DOHH2 (cell line): ENCODE results near the gene ATP7A.

Experiments used
- H3F3A ChIP-seq: fragments of 200-600 bp; sonication (generic), shearing (Covaris generic); 2 replicates; pipeline ENCODE4 v1.6.0; 2016; ENCODE audit warnings: antibody characterized with exemption, mild to moderate bottlenecking; ENCODE audit not compliant: control insufficient read depth, insufficient read depth
- H3K27ac ChIP-seq: fragments of 200-600 bp; sonication (generic); 2 replicates; pipeline ENCODE4 v1.5.1; 2014; ENCODE audit warnings: low read depth, mild to moderate bottlenecking, low read length, moderate library complexity
- H3K27me3 ChIP-seq: fragments of 200-600 bp; sonication (generic); 2 replicates; pipeline ENCODE4 v1.6.1; 2014; ENCODE audit warnings: mild to moderate bottlenecking, low read length, mixed read lengths; ENCODE audit not compliant: control insufficient read depth
- H3K36me3 ChIP-seq: fragments of 200-600 bp; sonication (generic); 2 replicates; pipeline ENCODE4 v1.6.1; 2014; ENCODE audit warnings: mild to moderate bottlenecking, low read length, moderate library complexity, mixed read lengths; ENCODE audit not compliant: control insufficient read depth
- H3K4me1 ChIP-seq: fragments of 200-600 bp; sonication (generic); 2 replicates; pipeline ENCODE4 v1.6.1; 2014; ENCODE audit warnings: mild to moderate bottlenecking, low read length, mixed read lengths; ENCODE audit not compliant: control insufficient read depth
- H3K4me2 ChIP-seq: fragments of 200-600 bp; sonication (generic); 2 replicates; pipeline ENCODE4 v1.6.0; 2014; ENCODE audit warnings: mild to moderate bottlenecking, low read length, moderate library complexity
- H3K4me3 ChIP-seq: fragments of 200-600 bp; sonication (generic); 2 replicates; pipeline ENCODE4 v1.5.1; 2014; ENCODE audit warnings: mild to moderate bottlenecking, low read length, mixed read lengths
- H3K79me2 ChIP-seq: fragments of 200-600 bp; sonication (generic); 2 replicates; pipeline ENCODE4 v1.6.1; 2014; ENCODE audit warnings: mild to moderate bottlenecking, low read length, mixed read lengths; ENCODE audit not compliant: control insufficient read depth
- H3K9me2 ChIP-seq: fragments of 200-600 bp; sonication (generic); replicated peaks from 2 replicates; pipeline ENCODE4 v1.6.1; 2014; ENCODE audit warnings: mild to moderate bottlenecking, low read length, mixed read lengths; ENCODE audit not compliant: control insufficient read depth
- H3K9me3 ChIP-seq: fragments of 200-600 bp; sonication (generic); 2 replicates; pipeline ENCODE4 v1.6.1; 2014; ENCODE audit warnings: antibody characterized with exemption, low read length, mixed read lengths; ENCODE audit not compliant: control insufficient read depth, insufficient read depth
- H4K20me1 ChIP-seq: fragments of 200-600 bp; sonication (generic); 2 replicates; pipeline ENCODE4 v1.6.0; 2014; ENCODE audit warnings: low read depth, mild to moderate bottlenecking, antibody characterized with exemption, low read length, moderate library complexity; ENCODE audit not compliant: control insufficient read depth, insufficient read depth
- CTCF ChIP-seq: fragments of 200-600 bp; sonication (generic); IDR thresholded peaks from one replicate; pipeline ENCODE4 v1.5.1; 2014; ENCODE audit warnings: antibody characterized with exemption, mild to moderate bottlenecking, low read depth, low read length; ENCODE audit not compliant: poor library complexity, severe bottlenecking
- EZH2phosphoT487 ChIP-seq: fragments of 200-600 bp; sonication (generic); IDR thresholded peaks from 2 replicates; pipeline ENCODE4 v1.6.1; 2017; ENCODE audit warnings: borderline replicate concordance, mild to moderate bottlenecking, antibody characterized with exemption, low read length, moderate library complexity, mixed read lengths

The ATP7A gene

DNA sequence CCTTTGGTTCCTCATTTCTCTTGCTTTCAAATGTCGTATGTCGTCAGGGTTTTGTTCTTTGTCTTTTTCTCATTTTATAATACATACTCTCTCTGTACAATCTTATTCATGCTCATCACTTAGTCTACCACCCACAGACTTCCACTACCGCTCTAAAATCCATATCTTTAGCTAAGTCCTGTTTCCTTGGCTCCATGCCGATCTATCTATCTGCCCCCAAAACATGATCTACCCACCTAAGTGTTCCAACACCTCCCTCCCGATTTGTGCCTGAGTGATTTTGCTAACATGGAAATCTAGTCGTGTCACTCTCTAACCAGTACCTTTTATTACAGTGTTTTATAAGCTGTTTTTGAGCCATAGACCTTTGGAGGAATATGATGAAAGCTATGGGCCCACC is 124.6 kb downstream of the ATP7A start:
- Histone ChIP-seq H3F3A (no peaks in the 10 kb centered on the region), H3K4me2 (no peak overlapping the region), H3K79me2 (no peaks in the 10 kb centered on the region), H3K4me3 (no peak overlapping the region), H3K36me3 (no peaks in the 10 kb centered on the region), H3K27ac (no peak overlapping the region), H3K4me1 (no peaks in the 10 kb centered on the region), H3K9me3 (no peaks in the 10 kb centered on the region), H4K20me1 (no peaks in the 10 kb centered on the region), H3K27me3 (no peaks in the 10 kb centered on the region), H3K9me2 (no peaks in the 10 kb centered on the region)
- TF ChIP-seq CTCF: no peak
- TF ChIP-seq EZH2phosphoT487: no peak

DNA sequence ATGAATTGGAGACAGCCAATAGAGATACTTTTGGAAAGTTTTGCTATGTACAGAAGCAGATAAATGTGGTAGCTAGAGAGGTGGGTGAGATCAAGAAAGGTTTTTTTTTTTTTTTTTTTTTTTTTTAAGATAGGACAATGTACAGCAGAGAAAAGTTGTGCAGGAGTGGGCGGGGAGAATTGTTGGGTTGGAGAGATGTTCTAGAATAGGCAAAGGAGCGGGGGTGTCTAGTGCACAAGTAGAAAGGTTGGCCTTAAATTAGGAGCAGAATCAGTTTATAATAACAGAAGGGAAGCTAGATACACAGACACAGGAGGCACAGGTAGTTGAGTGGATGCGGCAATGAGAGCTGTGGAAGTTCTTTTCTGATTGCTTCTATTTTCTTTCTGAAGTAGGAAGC is 127.4 kb downstream of the ATP7A start:
- Histone ChIP-seq H3K9me2 (no peaks in the 10 kb centered on the region), H3K79me2 (no peaks in the 10 kb centered on the region)

GRCh38 chrX:78042601-78043000 is 132.1 kb downstream of the ATP7A start:
- H3K9me2 ChIP-seq: no peaks in the 10 kb centered on the region
- no peaks in the 10 kb centered on the region for H3K36me3 ChIP-seq
- H3K79me2 ChIP-seq: no peaks in the 10 kb centered on the region
- TF ChIP-seq EZH2phosphoT487 (no peak), CTCF (no peak)
- no peaks in the 10 kb centered on the region for H3K27me3 ChIP-seq
- no peak overlapping the region for H3K4me2 ChIP-seq
- no peak overlapping the region for H3K4me3 ChIP-seq
- H3K9me3 ChIP-seq: no peaks in the 10 kb centered on the region
- H4K20me1 ChIP-seq: no peaks in the 10 kb centered on the region
- no peaks in the 10 kb centered on the region for H3K4me1 ChIP-seq
- no peak overlapping the region for H3K27ac ChIP-seq
- H3F3A ChIP-seq: no peaks in the 10 kb centered on the region

More for the DNA sequence above, 127.4 kb downstream of the ATP7A start:
- Histone ChIP-seq H3K4me2 (no peak overlapping the region), H3K4me3 (no peak overlapping the region), H3K9me3 (no peaks in the 10 kb centered on the region), H3F3A (no peaks in the 10 kb centered on the region), H4K20me1 (no peaks in the 10 kb centered on the region), H3K27me3 (no peaks in the 10 kb centered on the region), H3K27ac (no peak overlapping the region), H3K4me1 (no peaks in the 10 kb centered on the region), H3K36me3 (no peaks in the 10 kb centered on the region)
- TF ChIP-seq CTCF: no peak
- no peak for TF ChIP-seq EZH2phosphoT487

- Histone ChIP-seq H4K20me1 (no peaks in the 10 kb centered on the region), H3K79me2 (no peaks in the 10 kb centered on the region), H3K4me2 (no peak overlapping the region), H3F3A (no peaks in the 10 kb centered on the region), H3K27ac (no peak overlapping the region), H3K27me3 (no peaks in the 10 kb centered on the region), H3K4me1 (no peaks in the 10 kb centered on the region), H3K9me2 (no peaks in the 10 kb centered on the region), H3K9me3 (no peaks in the 10 kb centered on the region), H3K36me3 (no peaks in the 10 kb centered on the region), H3K4me3 (no peak overlapping the region)
- TF ChIP-seq EZH2phosphoT487 (no peak), CTCF (no peak)
Measured at GRCh38 chrX:78046362-78046761, 135.9 kb downstream of the ATP7A start.
